SW 1271 (cell line): ENCODE data around the gene DGKB.

Experiments
- DNase-seq, 2 experiments: peaks; one replicate each; lab custom pipeline; 2025; lab: John Stamatoyannopoulos, UW

Gene DGKB

GRCh38 chr7:14859267-14859666, 43.3 kb downstream of the DGKB start:
- no peak for DNase-seq

- no peak for DNase-seq
These were observed 43.7 kb downstream of the DGKB start for GRCh38 chr7:14858866-14859265.

- DNase-seq = no peak
These were observed 44.1 kb downstream of the DGKB start for GRCh38 chr7:14858410-14858809.

- no peak for DNase-seq
These were observed 47.3 kb downstream of the DGKB start for GRCh38 chr7:14855033-14855794.

GRCh38 chr7:14854471-14854870, 48.1 kb downstream of the DGKB start:
- no peak for DNase-seq

- DNase-seq = no peak
These were observed 50.9 kb downstream of the DGKB start for GRCh38 chr7:14851610-14852009.

- DNase-seq = peak in 1 of 2 experiments; percentile 17
These were observed 52.5 kb downstream of the DGKB start for GRCh38 chr7:14850039-14850438.

GRCh38 chr7:14846405-14846804, 56.1 kb downstream of the DGKB start:
- DNase-seq = no peak

GRCh38 chr7:14843755-14844154, 58.8 kb downstream of the DGKB start:
- DNase-seq = no peak

GRCh38 chr7:14842523-14842922, 60.0 kb downstream of the DGKB start:
- no peak for DNase-seq

GRCh38 chr7:14841869-14842268, 60.7 kb downstream of the DGKB start:
- no peak for DNase-seq

GRCh38 chr7:14841086-14841485, 61.5 kb downstream of the DGKB start:
- DNase-seq = no peak

- DNase-seq = no peak
These were observed 63.2 kb downstream of the DGKB start for GRCh38 chr7:14839307-14839706.

- DNase-seq = no peak
These were observed 65.3 kb downstream of the DGKB start for GRCh38 chr7:14837216-14837615.

GRCh38 chr7:14836571-14837189, 65.9 kb downstream of the DGKB start:
- peak in 1 of 2 experiments; percentile 22 for DNase-seq

GRCh38 chr7:14836006-14836405, 66.5 kb downstream of the DGKB start:
- no peak for DNase-seq

GRCh38 chr7:14835384-14835783, 67.2 kb downstream of the DGKB start:
- DNase-seq = no peak

GRCh38 chr7:14834883-14835282, 67.7 kb downstream of the DGKB start:
- no peak for DNase-seq

- DNase-seq = no peak
These were observed 68.1 kb downstream of the DGKB start for GRCh38 chr7:14834456-14834855.

- DNase-seq = no peak
These were observed 68.8 kb downstream of the DGKB start for GRCh38 chr7:14833707-14834106.

- DNase-seq = no peak
These were observed 74.5 kb downstream of the DGKB start for GRCh38 chr7:14828053-14828452.

GRCh38 chr7:14826426-14826825, 76.1 kb downstream of the DGKB start:
- no peak for DNase-seq

- DNase-seq = no peak
These were observed 76.6 kb downstream of the DGKB start for GRCh38 chr7:14825912-14826311.

GRCh38 chr7:14822481-14822854, 80.1 kb downstream of the DGKB start:
- no peak for DNase-seq
